H1 (cell line): ENCODE results near the gene MAP1LC3A. TPM values are rescaled to one million over a fixed set of nuclear protein-coding genes. Genes with fewer than 3 reads are reported as not detected.

Source experiments
- CTCF ChIA-PET: fragments of 300-600 bp; sonication (Branson Sonifier 250); formaldehyde crosslinking; loops from one replicate; lab custom pipeline; 2021; ENCODE audit not compliant: partially characterized antibody; lab: Charles Lee
- POLR2A ChIA-PET: fragments of 300-600 bp; sonication (Branson Sonifier 250); formaldehyde crosslinking; loops from one replicate; lab custom pipeline; 2021; ENCODE audit warnings: inconsistent platforms; ENCODE audit not compliant: partially characterized antibody; lab: Charles Lee
- DNase-seq, 2 experiments: peaks; one replicate each; pipeline versions ENCODE4 v3.0.0 to v3.0.0-alpha.2; 2010 to 2022; ENCODE audit warnings: low spot score in 2 of 2, low read depth in 1 of 2, mixed read lengths in 1 of 2
- FAIRE-seq: peaks from 2 replicates; lab custom pipeline; 2011; peaks lifted over from hg19 to GRCh38; lab: Jason Lieb, UNC
- H2AFZ ChIP-seq: 2 replicates; pipeline ENCODE4 v1.8.1; 2012; ENCODE audit warnings: low read length, inconsistent platforms
- H2AK5ac ChIP-seq: 2 replicates; pipeline ENCODE4 v1.6.1; 2013; ENCODE audit warnings: low read depth, low read length
- H2BK120ac ChIP-seq: replicated peaks from 2 replicates; pipeline ENCODE3; 2013; ENCODE audit warnings: low read depth, low read length, inconsistent platforms
- H2BK12ac ChIP-seq: 2 replicates; pipeline ENCODE4 v1.6.1; 2013; ENCODE audit warnings: low read depth, low read length
- H2BK15ac ChIP-seq: 2 replicates; pipeline ENCODE4 v1.6.1; 2013; ENCODE audit warnings: low read length
- H2BK20ac ChIP-seq: 2 replicates; pipeline ENCODE4 v1.6.1; 2013; ENCODE audit warnings: low read length
- H2BK5ac ChIP-seq: 2 replicates; pipeline ENCODE4 v1.6.1; 2013; ENCODE audit warnings: low read depth, low read length
- H3K14ac ChIP-seq: 2 replicates; pipeline ENCODE4 v1.6.1; 2013; ENCODE audit warnings: inconsistent platforms; ENCODE audit not compliant: insufficient read length
- H3K18ac ChIP-seq: 2 replicates; pipeline ENCODE4 v1.6.1; 2013; ENCODE audit warnings: low read length; ENCODE audit errors: extremely low read depth
- H3K23ac ChIP-seq: 2 replicates; pipeline ENCODE4 v1.6.1; 2013; ENCODE audit warnings: inconsistent platforms; ENCODE audit not compliant: insufficient read length
- H3K23me2 ChIP-seq: 2 replicates; pipeline ENCODE4 v1.6.1; 2013; ENCODE audit warnings: low read depth, low read length
- H3K27ac ChIP-seq: 2 replicates; pipeline ENCODE4 v1.6.1; 2011; ENCODE audit warnings: low read depth, low read length, inconsistent platforms
- H3K27me3 ChIP-seq, 4 experiments: replicated peaks in 1 of 4; 1 replicate in 1 of 4; 2 replicates in 3 of 4; pipeline versions ENCODE4 v1.6.1 to v1.8.1; 2011 to 2013; ENCODE audit warnings: low read length in 3 of 4, mild to moderate bottlenecking in 3 of 4, inconsistent platforms in 2 of 4, mixed read lengths in 2 of 4, moderate library complexity in 1 of 4; ENCODE audit not compliant: control insufficient read depth in 3 of 4, insufficient read depth in 3 of 4; ENCODE audit errors: extremely low read depth in 1 of 4
- H3K36me3 ChIP-seq, 4 experiments: 2 replicates each; pipeline versions ENCODE4 v1.6.1 to v1.8.1; 2011 to 2013; ENCODE audit warnings: mild to moderate bottlenecking in 4 of 4, low read length in 3 of 4, moderate library complexity in 2 of 4, control low read depth in 1 of 4, inconsistent platforms in 1 of 4; ENCODE audit not compliant: insufficient read depth in 4 of 4, control insufficient read depth in 2 of 4
- H3K4ac ChIP-seq: replicated peaks from 2 replicates; pipeline ENCODE3; 2013; ENCODE audit warnings: low read length, low read depth, mixed read lengths, inconsistent platforms; ENCODE audit not compliant: insufficient read length
- H3K4me1 ChIP-seq, 4 experiments: replicated peaks in 1 of 4; 1 replicate in 1 of 4; 2 replicates in 3 of 4; pipeline versions ENCODE4 v1.6.1 to v1.8.1; 2011 to 2013; ENCODE audit warnings: low read length in 3 of 4, inconsistent platforms in 2 of 4, mixed read lengths in 1 of 4; ENCODE audit not compliant: insufficient read depth in 4 of 4, control insufficient read depth in 3 of 4
- H3K4me2 ChIP-seq, 2 experiments: 2 replicates each; pipeline versions ENCODE4 v1.6.1 to v1.8.1; 2011 to 2013; ENCODE audit warnings: low read depth in 2 of 2, low read length in 2 of 2, control low read depth in 1 of 2, inconsistent platforms in 1 of 2, mild to moderate bottlenecking in 1 of 2; ENCODE audit not compliant: insufficient read depth in 1 of 2
- H3K4me3 ChIP-seq, 4 experiments: fragments of 200-600, 300-600 bp in 1 of 4; sonication (generic), shearing (Covaris generic), sonication (Bioruptor Twin) in 1 of 4; 2 replicates each; pipeline versions ENCODE4 v1.5.1 to v1.8.1; 2011 to 2016; ENCODE audit warnings: low read length in 4 of 4, low read depth in 3 of 4, control low read depth in 2 of 4, inconsistent platforms in 2 of 4, mild to moderate bottlenecking in 2 of 4, mixed read lengths in 1 of 4, moderate library complexity in 1 of 4; ENCODE audit not compliant: insufficient read depth in 2 of 4; ENCODE audit errors: extremely low read depth in 1 of 4
- H3K56ac ChIP-seq: replicated peaks from 2 replicates; pipeline ENCODE3; 2013; ENCODE audit warnings: low read depth, mild to moderate bottlenecking, mixed read lengths, low read length, inconsistent platforms; ENCODE audit not compliant: insufficient read length
- H3K79me1 ChIP-seq: 2 replicates; pipeline ENCODE4 v1.6.1; 2013; ENCODE audit warnings: low read depth, low read length, control low read depth
- H3K79me2 ChIP-seq, 2 experiments: 2 replicates each; pipeline versions ENCODE4 v1.6.1 to v1.8.1; 2012 to 2013; ENCODE audit warnings: low read length in 2 of 2, mild to moderate bottlenecking in 2 of 2, inconsistent platforms in 1 of 2; ENCODE audit not compliant: insufficient read depth in 2 of 2, control insufficient read depth in 1 of 2
- H3K9ac ChIP-seq, 4 experiments: replicated peaks in 1 of 4; 1 replicate in 1 of 4; 2 replicates in 3 of 4; pipeline versions ENCODE4 v1.6.1 to v1.8.1; 2011 to 2013; ENCODE audit warnings: low read depth in 3 of 4, low read length in 3 of 4, control low read depth in 2 of 4, mild to moderate bottlenecking in 2 of 4, moderate library complexity in 2 of 4, inconsistent platforms in 1 of 4; ENCODE audit errors: extremely low read depth in 1 of 4
- H3K9me3 ChIP-seq, 2 experiments: 2 replicates each; pipeline versions ENCODE4 v1.6.1 to v1.8.1; 2012 to 2013; ENCODE audit warnings: mild to moderate bottlenecking in 2 of 2, moderate library complexity in 2 of 2, control low read depth in 1 of 2, inconsistent platforms in 1 of 2, low read depth in 1 of 2, low read length in 1 of 2, mixed read lengths in 1 of 2; ENCODE audit not compliant: insufficient read depth in 2 of 2
- H4K20me1 ChIP-seq, 2 experiments: replicated peaks in 1 of 2; 2 replicates each; pipeline versions ENCODE3 to v1.8.1; 2011 to 2013; ENCODE audit warnings: inconsistent platforms in 2 of 2, low read length in 2 of 2, mild to moderate bottlenecking in 1 of 2; ENCODE audit not compliant: insufficient read depth in 2 of 2, control insufficient read depth in 1 of 2
- H4K5ac ChIP-seq: 2 replicates; pipeline ENCODE4 v1.6.1; 2013; ENCODE audit warnings: low read length, low read depth, mixed read lengths, inconsistent platforms; ENCODE audit not compliant: insufficient read length
- H4K8ac ChIP-seq: 2 replicates; pipeline ENCODE4 v1.8.0; 2013; ENCODE audit warnings: mild to moderate bottlenecking, moderate library complexity, low read length, inconsistent platforms; ENCODE audit not compliant: insufficient read depth; ENCODE audit errors: extremely low read depth
- H4K91ac ChIP-seq: replicated peaks from 2 replicates; pipeline ENCODE3; 2013; ENCODE audit warnings: low read length, mixed read lengths, inconsistent platforms; ENCODE audit not compliant: insufficient read length
- RBBP5 ChIP-seq: IDR thresholded peaks from 2 replicates; pipeline ENCODE4 v1.7.1; 2012; ENCODE audit warnings: low read depth, mild to moderate bottlenecking, inconsistent platforms, low read length, moderate library complexity, borderline replicate concordance
- SIN3A ChIP-seq, 2 experiments: IDR thresholded peaks in 1 of 2; conservative IDR thresholded peaks in 1 of 2; 2 replicates each; pipeline ENCODE4 v1.6.1; 2011 to 2012; ENCODE audit warnings: low read length in 2 of 2, improper control_type of control experiment in 1 of 2, low read depth in 1 of 2, mild to moderate bottlenecking in 1 of 2
- TAF7 ChIP-seq: optimal IDR thresholded peaks from 2 replicates; pipeline ENCODE3; 2011; ENCODE audit warnings: low read depth, mild to moderate bottlenecking, inconsistent platforms, low read length, moderate library complexity, borderline replicate concordance
- TBP ChIP-seq: IDR thresholded peaks from 2 replicates; pipeline ENCODE4 v1.6.1; 2011; ENCODE audit warnings: low read depth, low read length, improper control_type of control experiment
- WGBS, 2 experiments: shearing (Covaris generic) in 1 of 2; methylation state at CpG; one replicate each; pipeline versions ENCODE4 v1.1.6 to v1.1.7; 2013 to 2015; ENCODE audit warnings: low lambda C conversion rate in 2 of 2, mixed read lengths in 2 of 2, inconsistent platforms in 1 of 2, low coverage in 1 of 2, missing lambda C conversion rate in 1 of 2; ENCODE audit not compliant: insufficient replicate concordance in 2 of 2, insufficient coverage in 1 of 2, insufficient read length in 1 of 2; ENCODE audit errors: extremely low coverage in 1 of 2, missing lambda C conversion rate in 1 of 2; 5-methylcytosine and 5-hydroxymethylcytosine counted together
- polyA plus RNA-seq, 7 experiments: library from polyadenylated mRNA; depleted of rRNA in 3 of 7; stranded (reverse) in 5 of 7; unstranded in 2 of 7; fragments of >200 nt in 5 of 7; fragments of 200-250 nt in 2 of 7; gene quantifications; 1 replicate in 5 of 7; 2 replicates in 1 of 7; 4 replicates in 1 of 7; pipeline versions ENCODE4 v1.2.1 to v1.2.3, GENCODE V29; 2011 to 2013; ENCODE audit warnings: missing spikeins in 2 of 7, mixed read lengths in 2 of 7
- total RNA-seq: library from RNA; stranded (reverse); fragmentation: NEBNext Ultra II Directional; extraction: Animal tissue kit (Norgen Biotek cat#: 25700); gene quantifications from 2 replicates; pipeline ENCODE4 v1.2.1, GENCODE V29; 2021

Gene MAP1LC3A
- total and polyA plus RNA-seq, 2 of the 8 experiments (the other 6 are each of a cell fraction or from before 2014, with no cell fraction given) = 5.0 to 6.1 TPM

- H3K27me3 ChIP-seq = no peaks in the 10 kb centered on the region
- H3K56ac ChIP-seq = no peak overlapping the region
- no peaks in the 10 kb centered on the region for H3K23me2 ChIP-seq
- no peak overlapping the region for H2BK20ac ChIP-seq
- peaks cover 8 to 35% (median 20%) of the 10 kb centered on the region in 4 experiments for H3K36me3 ChIP-seq
- H2BK120ac ChIP-seq = no peak overlapping the region
- no peak overlapping the region for H2AFZ ChIP-seq
- H2AK5ac ChIP-seq = no peak overlapping the region
- CTCF ChIA-PET = interaction anchor here (1.1 to 1.6 kb wide), 3 partner anchors 10 to 214 kb away, joined by 3 to 4 read pairs (median 4); no protein-coding TSS in a partner anchor
- H3K9me3 ChIP-seq = no peaks in the 10 kb centered on the region
- H3K4me1 ChIP-seq = peaks cover 0 to 4% (median 3%) of the 10 kb centered on the region in 4 experiments; a peak in 3 of 7 replicates
- peaks cover 14% of the 10 kb centered on the region for H3K79me1 ChIP-seq
- no peak overlapping the region for H3K27ac ChIP-seq
- H4K5ac ChIP-seq = no peak overlapping the region
- H3K18ac ChIP-seq = no peak overlapping the region
- no peak overlapping the region for H3K9ac ChIP-seq
- 90% methylated on average over 10 of the region's 10 CpGs; no CpG with 5 or more reads in 1 of the 2 experiments for WGBS, 2 experiments
- no peak overlapping the region for H3K4me3 ChIP-seq
- H2BK5ac ChIP-seq = no peak overlapping the region
- peaks cover 16 to 20% of the 10 kb centered on the region in 2 experiments for H4K20me1 ChIP-seq
- POLR2A ChIA-PET = interaction anchor here (1.0 to 1.3 kb wide), 2 partner anchors 11 to 224 kb away, joined by 3 read pairs; partner anchors contain the start of gene DYNLRB1
- TF ChIP-seq RBBP5 (no peak), TAF7 (no peak), TBP (no peak), SIN3A (conservative IDR thresholded peaks at IDR 0.05 in 1 of 2, IDR thresholded peaks at IDR 0.05 in 1 of 2; ENCODE audit: low read depth in 1 of 2, low read length in 2 of 2) (no peak)
- H3K4me2 ChIP-seq = no peak overlapping the region
- peaks cover 0 to 39% of the 10 kb centered on the region in 2 experiments; a peak in 3 of 4 replicates for H3K79me2 ChIP-seq
- no peak overlapping the region for H2BK15ac ChIP-seq
- no peak overlapping the region for H3K4ac ChIP-seq
- H3K14ac ChIP-seq = no peak overlapping the region
- H2BK12ac ChIP-seq = no peak overlapping the region
- no peak for FAIRE-seq
- H3K23ac ChIP-seq = no peak overlapping the region
- DNase-seq = no peak
- H4K8ac ChIP-seq = no peak overlapping the region
- no peak overlapping the region for H4K91ac ChIP-seq
Measured at GRCh38 chr20:34527016-34527415, 31.5 kb upstream of the MAP1LC3A start.
